Measurements from ENCODE around the gene PPP1R13B. TPM values are rescaled to one million over a fixed set of nuclear protein-coding genes. Genes with fewer than 3 reads are reported as not detected.
A peak's percentile ranks its signal among the peaks of the same experiment; 100 is the strongest.

The PPP1R13B gene
- total RNA-seq, 4 donors from 2014 or later, result 10.4 to 24.6 (median 11.8) TPM

DNA sequence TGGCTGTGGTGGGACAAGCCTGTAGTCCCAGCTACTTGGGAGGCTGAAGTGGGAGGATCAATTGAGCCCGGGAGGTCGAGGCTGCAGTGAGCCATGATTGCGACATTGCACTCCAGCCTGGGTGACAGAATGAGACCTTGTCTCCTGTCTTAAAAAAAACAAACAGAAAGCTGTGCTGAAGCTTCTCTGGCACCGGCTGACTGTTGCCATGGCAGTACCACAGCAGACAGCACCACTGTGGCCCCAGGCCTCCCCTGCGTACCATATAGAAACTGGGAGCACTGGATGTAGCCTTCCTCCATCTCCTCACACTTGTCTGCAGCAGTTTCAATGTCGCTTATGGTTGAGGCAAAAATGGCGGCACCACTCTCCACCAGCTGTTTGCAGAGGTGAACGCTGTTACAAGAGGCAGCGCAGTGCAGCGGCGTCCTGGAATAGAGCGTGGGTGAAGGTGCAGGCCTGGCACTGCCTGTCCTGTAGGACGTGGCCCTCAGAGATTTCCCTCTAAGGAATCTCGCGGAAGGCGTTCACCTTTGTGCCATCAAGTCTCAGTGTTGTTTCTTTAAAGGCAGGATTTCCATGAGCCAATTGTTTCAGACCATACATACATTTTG, 109.8 kb downstream of the PPP1R13B start:
- ATAC-seq (no peak), DNase-seq (no peak)
- no peak overlapping the region for H3K4me3 ChIP-seq
- no peaks in the 10 kb centered on the region for H3K27me3 ChIP-seq
- intact Hi-C loops (cut with DNase I; ENCODE audit: low total_unique reads) (no loop called here), in situ Hi-C loops (cut with MboI; ENCODE audit: low sequenced_read_pairs in 4 of 4) (no loop called here)
- no peaks in the 10 kb centered on the region for H3K9me3 ChIP-seq
- TF ChIP-seq POLR2A (IDR thresholded peaks at IDR 0.05), result no peak
- TF ChIP-seq, protein P1, sequence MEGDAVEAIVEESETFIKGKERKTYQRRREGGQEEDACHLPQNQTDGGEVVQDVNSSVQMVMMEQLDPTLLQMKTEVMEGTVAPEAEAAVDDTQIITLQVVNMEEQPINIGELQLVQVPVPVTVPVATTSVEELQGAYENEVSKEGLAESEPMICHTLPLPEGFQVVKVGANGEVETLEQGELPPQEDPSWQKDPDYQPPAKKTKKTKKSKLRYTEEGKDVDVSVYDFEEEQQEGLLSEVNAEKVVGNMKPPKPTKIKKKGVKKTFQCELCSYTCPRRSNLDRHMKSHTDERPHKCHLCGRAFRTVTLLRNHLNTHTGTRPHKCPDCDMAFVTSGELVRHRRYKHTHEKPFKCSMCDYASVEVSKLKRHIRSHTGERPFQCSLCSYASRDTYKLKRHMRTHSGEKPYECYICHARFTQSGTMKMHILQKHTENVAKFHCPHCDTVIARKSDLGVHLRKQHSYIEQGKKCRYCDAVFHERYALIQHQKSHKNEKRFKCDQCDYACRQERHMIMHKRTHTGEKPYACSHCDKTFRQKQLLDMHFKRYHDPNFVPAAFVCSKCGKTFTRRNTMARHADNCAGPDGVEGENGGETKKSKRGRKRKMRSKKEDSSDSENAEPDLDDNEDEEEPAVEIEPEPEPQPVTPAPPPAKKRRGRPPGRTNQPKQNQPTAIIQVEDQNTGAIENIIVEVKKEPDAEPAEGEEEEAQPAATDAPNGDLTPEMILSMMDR (IDR thresholded peaks at IDR 0.05 in 4 of 5, conservative IDR thresholded peaks at IDR 0.05 in 1 of 5), result no peak
- peaks cover 0 to 50% of the 10 kb centered on the region in 2 donors for H3K36me3 ChIP-seq
- H3K4me1 ChIP-seq, result peaks cover 0 to 26% of the 10 kb centered on the region in 2 donors
- peak overlapping the region in 2 of 4 donors; percentile 54 to 77 for H3K27ac ChIP-seq

DNA sequence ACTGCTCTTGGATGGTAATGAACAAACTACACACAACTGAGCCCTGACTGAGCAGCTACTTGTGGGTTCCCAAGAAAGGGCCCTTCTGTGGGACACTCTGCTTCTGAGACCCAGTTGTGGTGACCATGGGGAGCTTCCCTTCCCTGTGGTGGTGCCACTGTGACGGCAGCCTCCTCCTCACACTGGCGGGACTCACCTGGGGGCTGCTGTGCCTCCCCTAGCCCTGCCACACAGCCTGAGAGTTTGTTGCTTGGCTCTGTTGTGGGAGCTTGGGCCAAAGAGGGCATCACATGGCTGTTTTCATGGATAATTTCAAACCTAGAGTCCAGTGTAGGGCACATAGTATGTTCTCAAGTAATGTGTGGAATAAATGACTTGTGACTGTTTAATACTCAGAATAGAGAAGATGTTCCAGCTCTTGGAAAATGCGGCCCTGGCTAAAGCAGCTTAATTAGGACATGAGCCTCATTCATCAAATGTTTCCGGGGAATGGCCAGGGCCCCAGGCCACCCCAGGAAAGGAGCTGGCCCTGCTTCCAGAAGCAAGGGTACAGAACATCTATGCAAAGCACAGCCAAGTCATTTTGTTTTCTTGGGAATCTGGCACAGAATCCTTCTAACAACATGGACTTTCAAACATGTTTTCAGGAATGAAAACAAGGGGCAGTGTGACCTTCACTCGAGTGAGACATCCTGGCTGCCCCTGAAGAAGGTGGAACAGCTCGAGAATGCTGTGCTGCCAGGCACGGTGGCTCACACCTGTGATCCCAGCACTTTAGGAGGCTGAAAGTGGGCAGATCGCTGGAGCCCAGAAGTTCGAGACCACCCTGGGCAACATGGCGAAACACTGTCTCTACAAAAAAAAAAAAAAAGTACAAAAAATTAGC, 110.6 kb downstream of the PPP1R13B start:
- peak overlapping the region in 3 of 4 donors; percentile 37 to 77 (median 54) for H3K27ac ChIP-seq

GRCh38 chr14:103735815-103736545, 111.4 kb downstream of the PPP1R13B start:
- ATAC-seq (no peak), DNase-seq (no peak)
- TF ChIP-seq, protein P1 (IDR thresholded peaks at IDR 0.05 in 4 of 5, conservative IDR thresholded peaks at IDR 0.05 in 1 of 5), result no peak
- no peak for TF ChIP-seq POLR2A (IDR thresholded peaks at IDR 0.05)
- H3K9me3 ChIP-seq, result no peaks in the 10 kb centered on the region
- no peaks in the 10 kb centered on the region for H3K27me3 ChIP-seq
- in situ Hi-C loops (cut with MboI; ENCODE audit: low sequenced_read_pairs in 4 of 4) (no loop called here), intact Hi-C loops (cut with DNase I; ENCODE audit: low total_unique reads) (no loop called here)
- H3K36me3 ChIP-seq, result peaks cover 0 to 48% of the 10 kb centered on the region in 2 donors
- H3K27ac ChIP-seq, result peak overlapping the region in 3 of 4 donors; percentile 37 to 77 (median 54)
- H3K4me3 ChIP-seq, result no peak overlapping the region
- H3K4me1 ChIP-seq, result peaks cover 0 to 26% of the 10 kb centered on the region in 2 donors

More for the DNA sequence above, 110.6 kb downstream of the PPP1R13B start:
- intact Hi-C loops (cut with DNase I; ENCODE audit: low total_unique reads) (no loop called here), in situ Hi-C loops (cut with MboI; ENCODE audit: low sequenced_read_pairs in 4 of 4) (no loop called here)
- peaks cover 0 to 50% of the 10 kb centered on the region in 2 donors for H3K36me3 ChIP-seq
- DNase-seq (no peak), ATAC-seq (peak; percentile 24 to 65)
- no peaks in the 10 kb centered on the region for H3K27me3 ChIP-seq
- TF ChIP-seq POLR2A (IDR thresholded peaks at IDR 0.05), result no peak
- TF ChIP-seq, protein P1 (IDR thresholded peaks at IDR 0.05 in 4 of 5, conservative IDR thresholded peaks at IDR 0.05 in 1 of 5), result no peak
- peaks cover 0 to 26% of the 10 kb centered on the region in 2 donors for H3K4me1 ChIP-seq
- no peak overlapping the region for H3K4me3 ChIP-seq
- H3K9me3 ChIP-seq, result no peaks in the 10 kb centered on the region

- TF ChIP-seq, protein P1 (IDR thresholded peaks at IDR 0.05 in 4 of 5, conservative IDR thresholded peaks at IDR 0.05 in 1 of 5), result no peak
- Histone ChIP-seq H3K27ac (peak overlapping the region in 2 of 4 donors; percentile 31 to 77), H3K4me1 (peaks cover 0 to 27% of the 10 kb centered on the region in 2 donors), H3K36me3 (peaks cover 0 to 42% of the 10 kb centered on the region in 2 donors), H3K9me3 (no peaks in the 10 kb centered on the region), H3K27me3 (no peaks in the 10 kb centered on the region), H3K4me3 (no peak overlapping the region)
- ATAC-seq (no peak), DNase-seq (no peak)
- intact Hi-C loops (cut with DNase I; ENCODE audit: low total_unique reads), result no loop called here
- in situ Hi-C loops (cut with MboI; ENCODE audit: low sequenced_read_pairs in 4 of 4), result no loop called here
Observed at GRCh38 chr14:103735439-103735814, 111.9 kb downstream of the PPP1R13B start.
